ENCODE measurements around the gene EIF5.

GRCh38 chr14:103296987-103297386 is 37.0 kb upstream of the EIF5 start:
- TF ChIP-seq CTCF (IDR thresholded peaks at IDR 0.05) (no peak), POLR2A (IDR thresholded peaks at IDR 0.05) (no peak)

Data from right lobe of liver (tissue), 4 donors.